ENCODE results near the gene PLAGL1. TPM values are rescaled to one million over a fixed set of nuclear protein-coding genes. Genes with fewer than 3 reads are reported as not detected.

PLAGL1 gene
- total RNA-seq, 4 donors from 2014 or later, result 12.1 to 27.2 (median 22.5) TPM

DNA sequence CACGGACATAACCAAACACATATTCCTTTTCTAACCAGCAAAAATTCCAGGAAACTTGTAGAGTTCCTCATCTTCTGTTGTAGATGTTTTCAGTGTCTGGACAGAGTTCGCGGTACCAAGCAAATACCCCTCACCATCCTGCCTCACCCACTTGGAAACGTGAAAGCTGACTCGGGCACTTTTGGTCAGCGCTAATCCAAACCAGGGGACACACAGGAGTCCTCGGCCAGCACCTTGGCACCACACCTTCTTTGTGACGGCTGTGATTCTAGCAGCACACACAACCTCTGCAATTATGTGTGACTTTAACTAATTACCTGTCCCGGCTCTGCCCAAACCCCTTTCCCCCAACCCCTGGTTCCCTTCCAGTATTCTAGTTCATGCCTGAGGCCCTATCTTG, 58.1 kb downstream of the PLAGL1 start:
- no peak for DNase-seq
- TF ChIP-seq POLR2A (IDR thresholded peaks at IDR 0.05), result no peak
- TF ChIP-seq CTCF (IDR thresholded peaks at IDR 0.05), result no peak

GRCh38 chr6:143949535-143949934, 58.5 kb downstream of the PLAGL1 start:
- H3K27ac ChIP-seq, result no peak overlapping the region
- no peak for DNase-seq
- H3K36me3 ChIP-seq, result no peaks in the 10 kb centered on the region
- TF ChIP-seq CTCF (IDR thresholded peaks at IDR 0.05), result no peak
- TF ChIP-seq POLR2A (IDR thresholded peaks at IDR 0.05), result no peak
- H3K4me3 ChIP-seq, result no peak overlapping the region
- peaks cover 0 to 4% (median 0%) of the 10 kb centered on the region in 4 donors for H3K4me1 ChIP-seq
- H3K27me3 ChIP-seq, result no peaks in the 10 kb centered on the region
- H3K9me3 ChIP-seq, result no peaks in the 10 kb centered on the region

More for the DNA sequence above, 58.1 kb downstream of the PLAGL1 start:
- no peak overlapping the region for H3K4me3 ChIP-seq
- no peaks in the 10 kb centered on the region for H3K27me3 ChIP-seq
- no peaks in the 10 kb centered on the region for H3K36me3 ChIP-seq
- no peaks in the 10 kb centered on the region for H3K9me3 ChIP-seq
- H3K27ac ChIP-seq, result no peak overlapping the region
- peaks cover 0 to 4% (median 0%) of the 10 kb centered on the region in 4 donors for H3K4me1 ChIP-seq

DNA sequence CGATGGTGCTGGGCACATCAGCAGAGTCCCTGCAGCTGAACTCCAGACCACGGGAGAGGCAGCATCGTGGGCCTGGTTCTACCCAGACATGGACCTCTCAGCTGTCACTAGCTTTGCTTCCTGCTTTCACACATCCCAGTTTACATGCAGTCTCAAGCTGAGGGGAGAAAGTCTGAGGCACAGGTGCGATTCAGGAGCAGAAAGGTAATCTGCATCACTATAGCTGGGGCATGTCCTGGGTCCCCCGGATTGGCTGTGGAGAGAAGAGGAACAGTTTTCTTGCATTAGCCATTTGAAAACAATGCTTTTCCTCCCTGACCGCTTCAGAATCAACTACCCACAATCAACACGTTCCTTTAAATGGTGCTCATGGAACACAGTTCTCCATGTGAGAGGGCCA, 59.9 kb downstream of the PLAGL1 start:
- TF ChIP-seq CTCF (IDR thresholded peaks at IDR 0.05) (no peak), POLR2A (IDR thresholded peaks at IDR 0.05) (no peak)
- Histone ChIP-seq H3K4me1 (peaks cover 0 to 4% (median 0%) of the 10 kb centered on the region in 4 donors), H3K4me3 (no peak overlapping the region), H3K27me3 (no peaks in the 10 kb centered on the region), H3K9me3 (no peaks in the 10 kb centered on the region), H3K36me3 (no peaks in the 10 kb centered on the region), H3K27ac (no peak overlapping the region)
- DNase-seq, result no peak

- Histone ChIP-seq H3K4me3 (no peak overlapping the region), H3K9me3 (no peaks in the 10 kb centered on the region), H3K36me3 (no peaks in the 10 kb centered on the region), H3K27me3 (no peaks in the 10 kb centered on the region), H3K4me1 (no peaks in the 10 kb centered on the region), H3K27ac (no peak overlapping the region)
- DNase-seq, result peak; percentile 44 to 76 (median 74)
- TF ChIP-seq POLR2A (IDR thresholded peaks at IDR 0.05), result no peak
- peak in 5 of 6 experiments; percentile 1 to 57 (median 53) for TF ChIP-seq CTCF (IDR thresholded peaks at IDR 0.05)
Observed at GRCh38 chr6:143941852-143942627, 66.0 kb downstream of the PLAGL1 start.

DNA sequence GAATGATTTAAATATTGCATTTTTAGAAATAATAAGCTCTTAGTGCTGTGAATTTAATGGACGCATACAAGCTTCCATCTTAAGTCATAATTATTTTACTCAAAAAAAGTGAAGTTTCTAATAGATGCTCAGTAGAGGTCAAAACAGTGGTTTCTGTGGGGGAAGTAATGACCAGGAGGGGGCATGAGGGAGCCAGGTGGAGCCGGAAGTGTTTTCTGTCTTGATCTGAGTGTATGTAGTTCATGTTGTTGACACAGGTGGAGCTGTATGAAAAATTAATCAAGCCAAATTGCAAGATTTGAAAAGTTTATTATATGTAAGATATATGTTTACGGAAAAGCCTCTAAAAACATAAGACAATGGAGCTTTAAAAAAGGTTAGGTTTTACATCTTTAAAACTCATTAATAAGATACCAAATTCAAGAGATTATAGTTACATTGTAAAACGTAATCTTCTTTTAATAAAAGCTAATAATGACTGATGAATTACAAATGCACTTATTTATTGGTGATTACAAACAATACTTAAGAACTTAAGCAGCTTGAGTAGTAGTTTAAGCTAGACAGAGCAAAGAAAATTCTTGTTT, 68.0 kb downstream of the PLAGL1 start:
- Histone ChIP-seq H3K4me1 (no peaks in the 10 kb centered on the region), H3K4me3 (no peak overlapping the region), H3K9me3 (no peaks in the 10 kb centered on the region), H3K27ac (no peak overlapping the region), H3K27me3 (no peaks in the 10 kb centered on the region), H3K36me3 (no peaks in the 10 kb centered on the region)
- TF ChIP-seq POLR2A (IDR thresholded peaks at IDR 0.05) (no peak), CTCF (IDR thresholded peaks at IDR 0.05) (peak; percentile 51 to 90 (median 85))
- peak in 2 of 3 donors; percentile 46 to 83 for DNase-seq
